ENCODE results near the gene SOX21.

SOX21 gene

GRCh38 chr13:94682229-94682628 lies 30.1 kb downstream of the SOX21 start:
- TF ChIP-seq POLR2AphosphoS5 (IDR thresholded peaks at IDR 0.05; ENCODE audit: low read depth, low read length), result no peak
- no peak for TF ChIP-seq FOXP2 (optimal IDR thresholded peaks at IDR 0.05; ENCODE audit: borderline replicate concordance, extremely low read depth, extremely low read length, insufficient read depth)
- TF ChIP-seq TAF1 (IDR thresholded peaks at IDR 0.05; ENCODE audit: borderline replicate concordance, insufficient read depth, low read length), result no peak
- no peak for TF ChIP-seq REST (IDR thresholded peaks at IDR 0.05; ENCODE audit: insufficient read depth in 1 of 2, low read depth in 2 of 2, low read length in 2 of 2)
- TF ChIP-seq SIN3A (IDR thresholded peaks at IDR 0.05; ENCODE audit: borderline replicate concordance, insufficient read depth, low read length), result no peak

- TF ChIP-seq TAF1 (IDR thresholded peaks at IDR 0.05; ENCODE audit: borderline replicate concordance, insufficient read depth, low read length) (no peak), POLR2AphosphoS5 (IDR thresholded peaks at IDR 0.05; ENCODE audit: low read depth, low read length) (no peak), SIN3A (IDR thresholded peaks at IDR 0.05; ENCODE audit: borderline replicate concordance, insufficient read depth, low read length) (no peak), REST (IDR thresholded peaks at IDR 0.05; ENCODE audit: insufficient read depth in 1 of 2, low read depth in 2 of 2, low read length in 2 of 2) (no peak), FOXP2 (optimal IDR thresholded peaks at IDR 0.05; ENCODE audit: borderline replicate concordance, extremely low read depth, extremely low read length, insufficient read depth) (no peak)
These were observed 32.7 kb downstream of the SOX21 start for GRCh38 chr13:94679614-94680013.

GRCh38 chr13:94678845-94679244 lies 33.5 kb downstream of the SOX21 start:
- TF ChIP-seq POLR2AphosphoS5 (IDR thresholded peaks at IDR 0.05; ENCODE audit: low read depth, low read length) (no peak), FOXP2 (optimal IDR thresholded peaks at IDR 0.05; ENCODE audit: borderline replicate concordance, extremely low read depth, extremely low read length, insufficient read depth) (no peak), REST (IDR thresholded peaks at IDR 0.05; ENCODE audit: insufficient read depth in 1 of 2, low read depth in 2 of 2, low read length in 2 of 2) (no peak), SIN3A (IDR thresholded peaks at IDR 0.05; ENCODE audit: borderline replicate concordance, insufficient read depth, low read length) (no peak), TAF1 (IDR thresholded peaks at IDR 0.05; ENCODE audit: borderline replicate concordance, insufficient read depth, low read length) (no peak)

- TF ChIP-seq REST (IDR thresholded peaks at IDR 0.05; ENCODE audit: insufficient read depth in 1 of 2, low read depth in 2 of 2, low read length in 2 of 2) (no peak), TAF1 (IDR thresholded peaks at IDR 0.05; ENCODE audit: borderline replicate concordance, insufficient read depth, low read length) (no peak), SIN3A (IDR thresholded peaks at IDR 0.05; ENCODE audit: borderline replicate concordance, insufficient read depth, low read length) (no peak), FOXP2 (optimal IDR thresholded peaks at IDR 0.05; ENCODE audit: borderline replicate concordance, extremely low read depth, extremely low read length, insufficient read depth) (no peak), POLR2AphosphoS5 (IDR thresholded peaks at IDR 0.05; ENCODE audit: low read depth, low read length) (no peak)
These were observed 34.5 kb downstream of the SOX21 start for GRCh38 chr13:94677799-94678198.
